Omental fat pad (tissue), 4 donors: ENCODE results near the gene INCA1. TPM values are rescaled to one million over a fixed set of nuclear protein-coding genes. Genes with fewer than 3 reads are reported as not detected.

ENCODE experiments used
- ATAC-seq: fragments of 150-250 bp; one replicate; pipeline ENCODE4 v1.9.1; 2016; ENCODE audit warnings: mild to moderate bottlenecking, moderate library complexity; ENCODE audit not compliant: low FRiP score
- DNase-seq: peaks from one replicate; pipeline ENCODE4 v3.0.0-alpha.2; 2019; ENCODE audit warnings: low spot score
- CTCF ChIP-seq, 3 donors: fragments of 450-650 bp; IDR thresholded peaks; one replicate each; pipeline ENCODE4 v1.5.1; 2016 to 2017; ENCODE audit warnings: antibody characterized with exemption in 3 of 3, mild to moderate bottlenecking in 3 of 3, moderate library complexity in 2 of 3
- small RNA-seq: library from RNA; depleted of rRNA; stranded (forward); fragments of <200 nt; gene quantifications from one replicate; pipeline ENCODE3, GENCODE V24; 2016
- total RNA-seq, 4 donors: library from RNA; depleted of rRNA; stranded (reverse); fragments of >200 nt; gene quantifications; one replicate each; pipeline ENCODE4 v1.1.0, GENCODE V29; 2016

INCA1 gene
- total RNA-seq, 4 donors from 2014 or later: 1.0 to 1.4 (median 1.3) TPM; not detected in 1

- ATAC-seq: peak; percentile 92
- peak; percentile 85 for DNase-seq
- no peak for TF ChIP-seq CTCF (IDR thresholded peaks at IDR 0.05)
Measured at GRCh38 chr17:4939796-4940554, 57.3 kb downstream of the INCA1 start, which contains the start of the genes RNF167 and SLC25A11. Gene RNF167, plus strand, starts transcription at chr17:4940268. Its CDS starts 642 bp downstream, at chr17:4940910. Gene SLC25A11, minus strand, starts transcription at chr17:4940046. Its CDS starts 136 bp downstream, at chr17:4939910.

GRCh38 chr17:4939546-4939795 is 57.9 kb downstream of the INCA1 start:
- no peak for TF ChIP-seq CTCF (IDR thresholded peaks at IDR 0.05)
- ATAC-seq (no peak), DNase-seq (no peak)

GRCh38 chr17:4938688-4939545 is 58.4 kb downstream of the INCA1 start:
- no peak for ATAC-seq
- TF ChIP-seq CTCF (IDR thresholded peaks at IDR 0.05): no peak
- DNase-seq: no peak

Small RNA genes within 50 kb of the gene (small RNA-seq; reads per million reads assigned to genes)
- gene MIR6864: not detected
- not detected for gene MIR6865

Other genes starting within 250 kb of the INCA1 start
- gene TM4SF5, start 225.6 kb downstream of the INCA1 start, total RNA-seq: not detected
- gene VMO1, start 211.2 kb downstream of the INCA1 start, total RNA-seq: 10 to 100 TPM in 1 of 4 donors, 1 to 10 TPM in 3; 2.1 to 13.1 (median 8.4) TPM
- not detected for gene GLTPD2, start 208.6 kb downstream of the INCA1 start, total RNA-seq
- gene PSMB6, start 201.4 kb downstream of the INCA1 start, total RNA-seq: 100 to 1,000 TPM; 109 to 164 (median 150) TPM
- 10 to 100 TPM; 20.8 to 29.2 (median 24.3) TPM for gene PLD2, start 190.4 kb downstream of the INCA1 start, total RNA-seq
- gene MINK1, start 164.2 kb downstream of the INCA1 start, total RNA-seq: 10 to 100 TPM; 24.4 to 57.8 (median 31.9) TPM
- gene C17orf107, start 98.0 kb downstream of the INCA1 start, total RNA-seq: 1 to 10 TPM in 3 of 4 donors, under 1 TPM in 1; 0.63 to 8.4 (median 3.3) TPM
- 1 to 10 TPM in 3 of 4 donors, under 1 TPM in 1; 0.50 to 3.6 (median 1.5) TPM for gene CHRNE, start 94.4 kb downstream of the INCA1 start, total RNA-seq
- gene GP1BA, start 65.2 kb downstream of the INCA1 start, total RNA-seq: not detected
- gene SLC25A11, start 57.5 kb downstream of the INCA1 start, total RNA-seq: 10 to 100 TPM; 38.9 to 74.2 (median 47.1) TPM
- 10 to 100 TPM; 24.5 to 34.4 (median 32.0) TPM for gene RNF167, start 57.3 kb downstream of the INCA1 start, total RNA-seq
- gene PFN1, start 49.0 kb downstream of the INCA1 start, total RNA-seq: 100 to 1,000 TPM; 444 to 699 (median 616) TPM
- gene ENO3, start 46.4 kb downstream of the INCA1 start, total RNA-seq: 1 to 10 TPM; 2.8 to 5.3 (median 3.3) TPM
- 10 to 100 TPM; 45.3 to 71.0 (median 47.5) TPM for gene SPAG7, start 29.7 kb downstream of the INCA1 start, total RNA-seq
- 10 to 100 TPM; 11.4 to 27.7 (median 21.4) TPM for gene CAMTA2, start 9.8 kb downstream of the INCA1 start, total RNA-seq
- 10 to 100 TPM; 64.5 to 92.5 (median 76.4) TPM for gene KIF1C, start 428 bp upstream of the INCA1 start, total RNA-seq
- gene SLC52A1, start 37.9 kb upstream of the INCA1 start, total RNA-seq: not detected
- 1 to 10 TPM; 3.1 to 6.6 (median 3.9) TPM for gene ZFP3, start 80.9 kb upstream of the INCA1 start, total RNA-seq
- 10 to 100 TPM in 1 of 4 donors, 1 to 10 TPM in 3; 3.8 to 14.3 (median 6.5) TPM for gene ZNF232, start 114.4 kb upstream of the INCA1 start, total RNA-seq
- gene USP6, start 118.5 kb upstream of the INCA1 start, total RNA-seq: 1 to 10 TPM in 1 of 4 donors, under 1 TPM in 2, not detected in 1; 0.06 to 3.8 (median 0.24) TPM
- gene ZNF594, start 194.3 kb upstream of the INCA1 start, total RNA-seq: 10 to 100 TPM in 1 of 4 donors, 1 to 10 TPM in 3; 7.0 to 21.6 (median 8.9) TPM
- 10 to 100 TPM in 1 of 4 donors, 1 to 10 TPM in 3; 4.1 to 10.4 (median 5.3) TPM for gene SCIMP, start 237.3 kb upstream of the INCA1 start, total RNA-seq